G401 (cell line): ENCODE data around the gene GTF2IRD1. TPM values are rescaled to one million over a fixed set of nuclear protein-coding genes. Genes with fewer than 3 reads are reported as not detected.
"Not testable (repeated sequence)": the region's sequence is repeated elsewhere in the genome, so short reads cannot be mapped to it uniquely, and the experiment has no call there.

Source experiments
- DNase-seq: peaks from one replicate; pipeline ENCODE4 v3.0.0-alpha.2; 2015; ENCODE audit warnings: low spot score
- in situ Hi-C: cut with HindIII; loops from 2 replicates; pipeline ENCODE4 v1.10.0; 2016; ENCODE audit warnings: low sequenced_read_pairs, mixed read lengths
- total RNA-seq: library from RNA; depleted of rRNA; stranded (reverse); fragments of >200 nt; shearing (Covaris generic); gene quantifications from 2 replicates; pipeline ENCODE4 v1.2.3, GENCODE V29; 2014; rRNA removed

The GTF2IRD1 gene, protein sequence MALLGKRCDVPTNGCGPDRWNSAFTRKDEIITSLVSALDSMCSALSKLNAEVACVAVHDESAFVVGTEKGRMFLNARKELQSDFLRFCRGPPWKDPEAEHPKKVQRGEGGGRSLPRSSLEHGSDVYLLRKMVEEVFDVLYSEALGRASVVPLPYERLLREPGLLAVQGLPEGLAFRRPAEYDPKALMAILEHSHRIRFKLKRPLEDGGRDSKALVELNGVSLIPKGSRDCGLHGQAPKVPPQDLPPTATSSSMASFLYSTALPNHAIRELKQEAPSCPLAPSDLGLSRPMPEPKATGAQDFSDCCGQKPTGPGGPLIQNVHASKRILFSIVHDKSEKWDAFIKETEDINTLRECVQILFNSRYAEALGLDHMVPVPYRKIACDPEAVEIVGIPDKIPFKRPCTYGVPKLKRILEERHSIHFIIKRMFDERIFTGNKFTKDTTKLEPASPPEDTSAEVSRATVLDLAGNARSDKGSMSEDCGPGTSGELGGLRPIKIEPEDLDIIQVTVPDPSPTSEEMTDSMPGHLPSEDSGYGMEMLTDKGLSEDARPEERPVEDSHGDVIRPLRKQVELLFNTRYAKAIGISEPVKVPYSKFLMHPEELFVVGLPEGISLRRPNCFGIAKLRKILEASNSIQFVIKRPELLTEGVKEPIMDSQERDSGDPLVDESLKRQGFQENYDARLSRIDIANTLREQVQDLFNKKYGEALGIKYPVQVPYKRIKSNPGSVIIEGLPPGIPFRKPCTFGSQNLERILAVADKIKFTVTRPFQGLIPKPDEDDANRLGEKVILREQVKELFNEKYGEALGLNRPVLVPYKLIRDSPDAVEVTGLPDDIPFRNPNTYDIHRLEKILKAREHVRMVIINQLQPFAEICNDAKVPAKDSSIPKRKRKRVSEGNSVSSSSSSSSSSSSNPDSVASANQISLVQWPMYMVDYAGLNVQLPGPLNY
- total RNA-seq = 19.4 and 28.3 TPM in 2 replicates

DNA sequence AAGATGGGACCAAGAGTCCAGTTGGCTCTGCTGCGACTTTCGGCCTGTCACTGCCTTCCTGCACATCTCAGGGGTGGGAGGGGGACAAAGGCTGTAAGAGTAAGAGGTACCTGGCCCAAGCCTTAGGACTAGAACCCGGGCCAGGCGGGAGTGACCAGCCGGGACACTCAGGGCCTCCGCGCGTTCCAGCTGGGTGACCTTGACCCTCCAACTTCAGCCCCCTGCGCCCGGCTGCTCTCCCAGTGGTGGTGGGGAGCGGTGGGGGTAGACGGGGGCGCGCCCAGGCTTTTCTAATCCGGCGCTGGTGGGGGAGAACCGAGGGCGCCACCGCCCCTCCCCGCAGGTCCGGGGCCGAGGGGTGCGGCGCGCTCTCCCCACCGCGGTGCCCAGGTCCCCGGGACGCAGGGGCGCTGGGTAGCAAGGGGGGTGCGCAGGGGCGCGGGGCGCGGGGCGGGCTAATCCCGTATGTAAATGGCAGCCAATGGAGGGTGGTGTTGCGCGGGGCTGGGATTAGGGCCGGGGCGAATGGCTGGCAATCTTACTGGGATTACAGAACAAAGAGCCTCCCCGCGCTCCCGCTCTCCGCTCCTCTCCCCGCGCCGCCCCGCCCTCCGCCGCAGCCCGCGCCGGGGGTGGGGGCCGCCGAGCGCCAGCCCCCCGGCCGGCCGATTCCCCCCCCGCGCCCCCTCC is at the start of gene GTF2IRD1:
Gene GTF2IRD1, plus strand, starts transcription at position 585 of the 690 bp plus-strand sequence. CDS start 54,175 bp downstream, outside the sequence.
- peak; percentile 76 for DNase-seq
- in situ Hi-C loops = no loop called here

DNA sequence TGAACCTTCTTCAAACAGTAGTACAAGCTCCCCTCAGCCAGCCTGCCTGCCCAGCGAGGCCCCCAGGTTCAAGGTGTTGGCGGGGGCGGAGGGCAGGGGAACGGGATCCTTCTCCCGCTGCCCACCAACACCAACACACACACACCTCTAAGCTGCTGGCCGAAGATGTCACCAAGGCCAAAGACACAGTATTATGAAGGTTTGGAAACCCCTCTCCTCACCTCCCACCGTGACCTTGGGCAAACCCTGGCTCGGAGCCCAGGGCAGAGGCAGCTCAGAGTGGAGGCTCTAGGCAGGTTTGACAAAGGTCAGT is 49.4 kb upstream of the GTF2IRD1 start:
- in situ Hi-C loops = no loop called here
- DNase-seq = no peak

DNA sequence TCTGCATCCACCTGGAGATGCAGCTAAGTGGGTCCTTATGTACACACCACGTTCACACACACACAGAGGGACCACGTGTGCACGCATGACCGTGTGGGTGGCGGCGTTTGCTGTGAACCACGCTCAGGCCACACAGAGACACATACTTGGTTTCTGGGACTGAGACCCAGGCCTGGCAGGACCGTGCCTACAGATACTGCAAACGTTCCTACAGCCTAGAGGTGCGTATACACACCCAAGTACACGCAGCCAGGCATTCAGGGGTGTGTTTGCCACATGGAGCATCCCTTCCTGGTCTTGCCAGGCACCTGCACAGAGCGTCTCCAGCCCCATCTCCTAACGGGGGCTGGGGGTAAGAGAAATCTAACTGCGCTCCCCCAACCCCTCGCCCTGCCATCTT is 49.0 kb upstream of the GTF2IRD1 start:
- in situ Hi-C loops = no loop called here
- DNase-seq = no peak

DNA sequence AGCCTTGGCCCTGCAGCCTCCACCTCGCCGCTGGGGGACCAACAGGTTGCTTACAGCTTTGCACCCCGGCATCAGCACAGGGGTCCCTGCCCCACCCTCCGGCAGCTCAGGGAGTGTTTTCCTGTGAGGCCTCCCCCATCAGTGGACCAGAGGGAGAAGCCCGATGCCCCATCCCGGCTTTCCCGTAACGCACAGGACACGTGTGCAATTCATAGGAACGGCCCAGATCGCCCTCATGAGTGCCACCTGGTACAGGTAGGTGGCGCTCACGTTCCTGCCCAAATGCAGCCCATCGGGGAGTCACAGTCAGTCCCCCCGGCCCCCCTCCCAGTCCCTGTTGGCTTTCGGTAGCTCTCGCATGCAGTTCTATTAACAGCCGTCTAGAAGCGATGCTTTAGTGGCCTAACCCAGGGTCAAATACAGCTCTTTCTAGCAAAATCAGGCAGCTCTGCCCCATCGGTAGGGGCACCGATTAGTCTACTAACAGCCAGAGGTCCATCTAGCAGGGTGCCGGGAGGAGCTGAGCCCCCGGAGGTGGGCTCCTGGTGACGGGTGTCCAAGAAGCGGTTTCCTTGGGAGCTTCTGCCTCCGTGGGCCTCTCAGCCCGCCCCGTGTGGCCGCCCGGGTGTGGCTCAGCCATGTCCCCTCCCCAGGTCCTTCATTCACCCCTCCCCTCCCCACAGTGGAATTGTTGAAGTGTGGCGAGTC is 48.4 kb upstream of the GTF2IRD1 start:
- in situ Hi-C loops = no loop called here
- DNase-seq = peak; percentile 40

DNA sequence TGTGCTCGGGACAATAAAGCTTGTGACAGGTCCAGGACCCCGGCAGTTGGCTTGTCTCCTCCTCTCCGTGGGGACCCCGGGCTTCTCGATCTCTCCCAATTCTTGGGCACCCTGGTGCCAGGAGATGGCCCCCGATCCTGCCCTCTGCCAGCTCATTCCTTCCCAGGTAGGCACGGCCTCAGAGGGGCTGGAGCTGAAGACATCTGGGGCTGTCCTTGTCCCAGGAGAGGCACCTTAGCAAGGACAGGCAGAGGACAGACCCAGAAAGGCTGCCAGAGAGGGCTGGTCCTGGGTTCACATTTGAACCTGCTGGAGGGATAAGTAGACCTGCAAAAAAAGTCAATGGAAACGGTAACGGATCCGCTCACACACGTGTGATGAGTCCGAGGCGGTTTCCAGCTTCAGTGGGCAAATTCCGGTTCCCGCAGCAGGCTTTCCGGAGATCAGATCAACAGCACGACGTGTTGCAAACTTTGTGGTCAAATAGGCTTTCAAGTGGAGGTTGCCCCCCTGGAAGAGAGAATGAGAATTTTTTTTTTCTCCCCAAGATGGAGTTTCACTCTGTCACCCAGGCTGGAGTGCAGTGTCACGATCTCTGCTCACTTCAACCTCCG is 47.7 kb upstream of the GTF2IRD1 start:
- DNase-seq = no peak
- in situ Hi-C loops = no loop called here

DNA sequence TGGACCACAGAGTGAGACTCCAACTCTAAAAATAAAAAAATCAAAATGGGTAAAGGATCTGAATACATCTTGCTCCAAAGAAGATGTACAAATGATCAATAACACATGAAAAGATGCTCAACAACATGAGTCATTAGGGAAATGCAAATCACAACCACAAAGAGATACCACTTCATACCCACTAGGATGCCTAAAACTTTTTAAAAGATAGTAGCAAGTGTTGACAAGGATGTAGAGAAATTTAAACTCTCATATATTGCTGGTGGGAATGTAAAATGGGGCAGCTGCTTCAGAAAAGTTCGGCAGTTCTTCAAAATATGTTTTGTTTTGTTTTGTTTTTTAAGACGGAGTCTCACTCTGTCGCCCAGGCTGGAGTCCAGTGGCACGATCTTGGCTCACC is 45.7 kb upstream of the GTF2IRD1 start:
- no peak for DNase-seq
- in situ Hi-C loops = no loop called here

DNA sequence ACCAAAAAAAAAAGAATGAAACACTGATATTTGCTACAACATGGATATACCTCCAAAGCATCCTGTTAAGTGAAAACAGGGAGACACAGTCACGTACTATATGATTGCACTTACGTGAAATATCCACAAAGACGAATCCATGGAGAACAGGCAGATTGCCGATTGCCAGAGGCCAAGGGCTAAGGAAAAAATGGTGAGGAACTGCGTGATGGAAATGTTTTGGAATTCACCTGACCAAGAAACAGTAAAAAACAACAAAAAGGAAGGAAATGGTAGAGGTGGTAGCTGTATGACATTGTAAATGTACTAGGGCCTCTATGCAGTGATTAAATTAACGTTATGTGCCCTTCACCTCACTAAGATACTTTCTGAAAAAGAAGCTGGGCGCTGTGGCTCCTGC is 44.1 kb upstream of the GTF2IRD1 start:
- in situ Hi-C loops = no loop called here
- no peak for DNase-seq

DNA sequence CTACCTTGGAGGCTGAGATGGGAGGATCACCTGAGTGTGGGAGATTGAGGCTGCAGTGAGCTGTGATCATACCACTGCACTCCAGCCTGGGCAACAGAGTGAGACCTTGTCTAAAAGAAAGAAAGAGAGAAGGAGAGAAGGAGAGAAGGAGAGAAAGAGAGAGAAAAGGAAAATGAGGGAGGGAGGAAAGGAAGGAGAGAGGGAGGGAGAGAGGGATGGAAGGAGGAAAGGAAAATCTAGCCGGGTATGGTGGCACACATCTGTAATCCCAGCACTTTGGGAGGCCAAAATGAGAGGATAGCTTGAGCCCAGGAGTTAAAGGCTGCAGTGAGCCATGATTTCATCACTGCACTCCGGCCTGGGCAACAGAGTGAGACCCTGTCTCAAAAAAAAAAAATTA is 42.9 kb upstream of the GTF2IRD1 start:
- in situ Hi-C loops = no loop called here

DNA sequence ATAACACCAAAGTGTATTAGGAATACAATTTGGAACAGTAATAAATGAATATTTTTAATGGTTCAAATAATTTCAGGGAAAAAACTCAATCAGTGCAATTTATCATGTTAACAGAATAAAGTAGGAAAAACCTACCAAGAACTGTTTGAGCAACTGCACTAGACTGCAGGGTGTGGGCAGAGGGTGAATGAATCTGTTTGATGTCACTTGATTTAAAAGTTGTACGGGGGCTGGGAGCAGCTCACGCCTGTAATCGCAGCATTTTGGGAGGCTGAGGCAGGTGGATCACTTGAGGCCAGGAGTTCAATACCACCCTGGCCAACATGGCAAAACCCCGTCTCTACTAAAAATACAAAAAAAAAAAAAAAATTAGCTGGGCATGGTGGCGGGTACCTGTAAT is 42.1 kb upstream of the GTF2IRD1 start:
- DNase-seq, in situ Hi-C loops: not testable (repeated sequence)

More for the DNA sequence above, 42.9 kb upstream of the GTF2IRD1 start:
- no peak for DNase-seq

DNA sequence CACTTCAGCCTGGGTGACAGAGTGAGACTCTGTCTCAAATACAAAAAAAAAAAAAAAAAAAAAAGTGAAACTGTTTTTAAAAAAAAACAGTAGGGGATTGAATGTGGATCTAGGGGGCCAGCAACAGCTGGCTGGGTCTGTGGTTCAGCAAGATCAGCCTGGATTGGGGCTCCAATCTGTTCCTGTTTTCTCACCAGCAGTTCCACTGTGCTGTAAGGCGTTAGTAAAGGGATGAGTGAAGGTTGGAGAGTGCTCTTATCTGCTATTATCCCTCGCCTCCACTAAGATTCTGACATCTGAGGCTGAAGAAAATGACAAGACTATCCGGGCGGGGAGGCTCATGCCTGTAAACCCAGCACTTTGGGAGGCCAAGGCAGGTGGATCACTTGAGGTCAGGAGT is 41.6 kb upstream of the GTF2IRD1 start:
- no peak for DNase-seq
- in situ Hi-C loops = no loop called here

DNA sequence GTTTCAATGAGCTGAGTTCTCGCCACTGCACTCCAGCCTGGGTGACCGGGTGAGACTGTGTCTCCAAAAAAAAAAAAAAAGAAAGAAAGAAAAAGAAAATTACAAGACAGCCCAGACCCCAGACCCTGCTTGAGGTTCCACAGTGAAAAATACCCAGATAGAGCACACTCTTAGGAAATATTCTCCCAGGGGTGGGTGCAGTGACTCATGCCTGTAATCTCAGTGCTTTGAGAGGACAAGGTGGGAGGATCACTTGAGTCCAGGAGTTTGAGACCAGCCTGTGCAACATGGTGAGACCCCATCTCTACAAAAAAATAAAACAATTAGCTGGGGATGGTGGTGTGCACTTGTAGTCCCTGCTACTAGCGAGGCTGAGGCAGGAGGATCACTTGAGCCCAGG is 41.1 kb upstream of the GTF2IRD1 start:
- in situ Hi-C loops = no loop called here

DNA sequence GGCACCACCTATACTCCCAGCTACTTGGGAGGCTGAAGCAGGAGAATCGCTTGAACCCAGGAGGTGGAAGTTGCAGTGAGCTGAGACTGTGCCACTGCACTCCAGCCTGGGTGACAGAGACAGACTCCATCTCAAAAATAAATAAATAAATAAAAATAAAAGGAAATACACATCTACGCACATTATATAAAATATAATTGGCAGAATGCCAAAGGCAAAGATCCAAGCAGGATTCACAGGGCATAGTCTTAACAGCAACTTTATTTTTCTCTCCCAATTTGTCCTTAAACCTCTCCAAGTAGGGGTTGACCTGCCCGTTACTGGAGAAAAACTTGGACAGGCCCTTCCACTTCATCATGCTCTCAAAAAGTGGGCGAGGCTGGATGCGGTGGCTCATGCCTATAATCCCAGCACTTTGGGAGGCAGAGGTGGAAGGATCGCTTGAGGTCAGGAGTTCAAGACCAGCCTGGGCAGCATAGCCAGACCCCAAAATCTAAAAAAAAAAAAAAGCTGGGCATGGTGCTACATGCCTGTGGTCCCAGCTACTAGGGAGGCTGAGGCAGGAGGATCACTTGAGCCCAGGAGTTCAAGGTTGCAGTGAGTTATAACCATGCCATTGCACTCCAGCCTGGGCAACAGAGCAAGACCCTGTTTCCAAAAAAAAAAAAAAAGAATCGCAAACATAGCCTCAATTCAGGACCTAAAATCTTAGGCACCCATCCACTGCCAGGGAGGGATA is 38.9 kb upstream of the GTF2IRD1 start:
- in situ Hi-C loops = not testable (repeated sequence)

More for the DNA sequence above, 41.1 kb upstream of the GTF2IRD1 start:
- DNase-seq = no peak

DNA sequence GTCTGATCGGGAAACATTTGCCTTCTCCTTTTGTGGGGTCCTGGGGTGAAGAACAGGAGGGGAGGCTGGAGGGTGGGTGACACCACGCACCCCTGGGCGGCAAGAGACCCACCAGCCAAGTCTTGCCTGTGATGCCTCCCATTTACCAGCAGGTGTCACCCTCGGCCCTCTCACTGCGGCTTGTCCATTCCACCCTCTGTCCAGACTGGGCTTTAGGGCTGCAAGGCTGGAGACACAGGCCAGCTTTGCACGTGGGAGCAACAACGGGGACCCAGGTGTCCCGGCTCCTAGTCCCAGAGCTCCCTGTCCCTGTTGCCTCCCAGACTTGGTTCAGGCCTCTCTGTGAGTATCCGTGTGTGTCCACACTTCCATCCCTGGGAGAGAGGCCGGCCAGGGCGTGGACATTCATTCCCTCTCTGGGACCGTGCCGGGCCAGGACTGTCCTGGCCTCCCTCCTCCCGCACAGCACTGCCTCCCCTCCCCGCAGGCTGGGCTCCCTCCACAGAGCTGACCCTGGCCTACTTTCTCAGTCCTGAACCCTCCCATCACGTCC is 36.2 kb upstream of the GTF2IRD1 start:
- DNase-seq = peak; percentile 76
- in situ Hi-C loops = no loop called here

More for the DNA sequence above, 38.9 kb upstream of the GTF2IRD1 start:
- DNase-seq = not testable (repeated sequence)

DNA sequence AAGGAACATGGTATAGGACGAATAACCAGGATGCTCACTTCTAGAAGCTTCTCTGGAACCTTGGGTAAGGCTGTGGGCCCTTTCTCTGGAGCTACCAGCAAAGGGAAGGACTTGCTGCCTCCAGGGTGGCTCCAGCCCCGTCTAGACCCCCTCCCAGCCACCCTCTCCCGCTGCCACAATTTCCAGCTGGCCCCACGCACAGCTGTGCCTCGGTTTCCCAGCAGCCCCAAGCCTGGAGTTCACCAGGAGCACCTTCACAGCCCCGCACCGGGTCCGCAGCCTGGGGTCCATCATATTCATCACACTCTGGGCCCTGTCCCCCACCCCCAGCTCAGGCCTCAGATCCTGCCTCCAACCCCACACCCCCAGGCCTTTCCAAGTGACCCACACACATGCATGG is 35.6 kb upstream of the GTF2IRD1 start:
- DNase-seq = no peak
- in situ Hi-C loops = no loop called here

DNA sequence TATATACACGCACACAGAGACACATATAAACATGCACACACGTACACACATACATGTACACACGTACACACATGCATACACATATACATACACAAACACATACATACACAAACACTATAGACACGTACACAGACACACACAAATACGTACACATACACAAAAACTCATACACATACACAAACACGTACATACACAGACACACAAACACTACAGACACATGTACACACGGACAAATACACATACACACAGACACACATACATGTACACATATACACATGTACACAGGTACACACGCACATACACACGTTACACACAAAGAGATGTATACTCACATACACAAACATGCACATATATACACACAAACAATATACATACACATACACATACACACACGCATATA is 35.2 kb upstream of the GTF2IRD1 start:
- no peak for DNase-seq
- in situ Hi-C loops = no loop called here

DNA sequence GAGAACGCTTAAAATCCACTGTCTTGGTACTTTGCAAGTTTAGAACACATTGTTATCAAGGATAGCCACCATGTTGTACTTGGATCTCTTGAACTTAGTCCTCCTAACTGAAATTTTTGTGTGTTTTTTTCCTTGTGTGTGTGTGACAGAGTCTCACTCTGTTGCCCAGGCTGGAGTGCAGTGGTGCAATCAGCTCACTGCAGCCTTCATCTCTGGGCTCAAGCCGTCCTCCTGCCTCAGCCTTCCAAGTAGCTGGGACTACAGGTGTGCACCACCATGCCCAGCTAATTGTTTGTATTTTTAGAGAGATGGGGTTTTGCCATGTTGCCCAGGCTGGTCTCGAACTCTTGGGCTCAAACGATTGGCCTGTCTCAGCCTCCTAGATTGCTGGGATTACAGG is 34.5 kb upstream of the GTF2IRD1 start:
- in situ Hi-C loops = not testable (repeated sequence)

DNA sequence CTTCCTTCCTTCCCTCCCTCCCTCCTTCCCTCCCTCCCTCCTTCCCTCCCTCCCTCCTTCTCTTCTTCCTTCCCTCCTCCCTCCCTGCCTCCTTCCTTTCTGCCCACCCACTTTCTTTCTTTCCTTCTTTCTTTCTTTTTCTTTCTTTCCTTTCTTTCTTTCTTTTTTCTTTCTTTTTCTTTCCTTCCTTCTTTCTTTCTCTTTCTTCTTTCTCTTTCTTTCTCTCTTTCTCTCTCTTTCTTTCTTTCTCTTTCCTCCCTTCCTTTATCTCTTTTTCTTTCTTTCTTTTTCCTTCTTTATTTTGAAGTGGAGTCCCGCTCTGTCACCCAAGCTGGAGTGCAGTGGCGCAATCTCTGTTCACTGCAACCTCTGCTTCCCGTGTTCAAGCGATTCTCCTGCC is 33.7 kb upstream of the GTF2IRD1 start:
- in situ Hi-C loops = no loop called here
- DNase-seq = no peak

More for the DNA sequence above, 34.5 kb upstream of the GTF2IRD1 start:
- DNase-seq = not testable (repeated sequence)
